Activated CD4-positive, alpha-beta T cell treated with anti-CD3 and anti-CD28 coated beads, Interleukin-2, amount 50 U/mL, for 48 hours (primary cell): ENCODE measurements around the gene GPR27.
A peak's percentile ranks its signal among the peaks of the same experiment; 100 is the strongest.

ENCODE experiments used
- DNase-seq, 2 experiments: peaks; one replicate each; pipeline ENCODE4 v3.0.0-alpha.2; 2020

The GPR27 gene

GRCh38 chr3:71734881-71735280 is 18.8 kb upstream of the GPR27 start:
- no peak for DNase-seq

DNA sequence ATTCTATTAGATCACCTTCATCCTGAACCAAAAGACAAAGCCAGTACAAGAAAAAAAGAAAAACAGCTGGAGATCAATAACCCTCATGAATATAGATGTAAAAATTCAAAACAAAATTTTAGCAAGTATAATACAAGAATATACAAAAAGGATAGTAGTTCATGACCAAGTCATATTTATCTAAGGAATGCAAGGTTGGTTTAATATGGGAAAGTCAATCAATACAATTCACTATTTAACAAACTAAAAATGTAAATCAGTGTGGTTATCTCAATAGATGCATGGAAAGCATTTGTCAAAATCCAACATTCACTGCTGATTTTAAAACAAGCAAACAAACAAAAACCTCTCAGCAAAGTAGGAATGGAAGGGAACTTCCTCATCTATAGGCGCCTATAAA is 11.0 kb upstream of the GPR27 start:
- no peak for DNase-seq

GRCh38 chr3:71744738-71745137 is 8.9 kb upstream of the GPR27 start:
- no peak for DNase-seq

- no peak for DNase-seq
These were observed 2.1 kb upstream of the GPR27 start for GRCh38 chr3:71751602-71752001.

DNA sequence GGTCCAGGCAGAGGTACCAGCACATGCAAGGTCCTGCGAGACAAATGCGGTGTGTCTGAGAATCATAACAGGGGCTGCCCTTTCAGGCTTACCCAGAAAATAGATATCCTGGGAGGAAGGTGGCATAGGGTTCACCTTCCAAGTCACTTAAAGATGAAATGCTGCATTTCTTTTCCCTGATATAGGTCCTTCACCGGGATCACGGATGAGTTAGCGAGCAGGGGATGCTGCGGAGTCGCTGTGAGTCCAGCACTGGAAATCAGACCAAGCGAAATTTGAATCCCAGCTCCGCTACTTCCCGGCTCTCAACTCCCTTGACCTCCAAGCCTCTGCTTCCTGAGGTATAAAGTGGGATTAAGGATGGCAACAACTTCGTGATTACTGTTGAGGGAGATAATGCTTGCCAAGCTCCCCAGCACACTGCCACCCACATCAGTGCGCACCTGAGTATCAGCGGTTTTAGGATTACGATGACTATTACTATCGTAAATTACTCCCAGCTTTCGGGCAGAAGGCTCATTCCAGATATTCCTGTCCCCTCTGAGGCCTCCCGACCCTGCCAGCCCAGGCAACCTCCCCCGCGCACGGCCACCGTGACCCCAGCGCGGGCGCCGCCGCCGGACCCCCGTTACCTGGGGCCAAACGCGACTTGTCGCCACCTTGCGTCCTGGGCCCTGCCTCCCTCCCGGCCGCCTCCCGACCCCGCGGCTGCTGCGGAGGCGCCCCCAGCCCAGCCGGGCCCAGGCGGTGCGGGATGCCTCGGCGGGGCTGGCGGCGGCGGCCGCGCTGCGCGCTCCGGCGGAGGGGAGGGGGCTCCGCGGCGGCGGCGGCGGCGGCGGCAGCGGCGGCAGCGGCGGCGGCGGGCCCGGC is 589 bp upstream of the GPR27 start:
- no peak for DNase-seq

- DNase-seq, result no peak
These were observed 1.1 kb downstream of the GPR27 start for GRCh38 chr3:71754610-71755253.

- DNase-seq, result no peak
These were observed 4.4 kb downstream of the GPR27 start for GRCh38 chr3:71758091-71758490.

- no peak for DNase-seq
These were observed 5.7 kb downstream of the GPR27 start for GRCh38 chr3:71759401-71759800.

GRCh38 chr3:71760140-71760539 is 6.5 kb downstream of the GPR27 start:
- DNase-seq, result no peak

- no peak for DNase-seq
These were observed 9.8 kb downstream of the GPR27 start for GRCh38 chr3:71763426-71763825.

GRCh38 chr3:71771126-71771525 is 17.5 kb downstream of the GPR27 start:
- no peak for DNase-seq

- no peak for DNase-seq
These were observed 18.2 kb downstream of the GPR27 start for GRCh38 chr3:71771884-71772283.

GRCh38 chr3:71776538-71776937 is 22.9 kb downstream of the GPR27 start:
- no peak for DNase-seq

DNA sequence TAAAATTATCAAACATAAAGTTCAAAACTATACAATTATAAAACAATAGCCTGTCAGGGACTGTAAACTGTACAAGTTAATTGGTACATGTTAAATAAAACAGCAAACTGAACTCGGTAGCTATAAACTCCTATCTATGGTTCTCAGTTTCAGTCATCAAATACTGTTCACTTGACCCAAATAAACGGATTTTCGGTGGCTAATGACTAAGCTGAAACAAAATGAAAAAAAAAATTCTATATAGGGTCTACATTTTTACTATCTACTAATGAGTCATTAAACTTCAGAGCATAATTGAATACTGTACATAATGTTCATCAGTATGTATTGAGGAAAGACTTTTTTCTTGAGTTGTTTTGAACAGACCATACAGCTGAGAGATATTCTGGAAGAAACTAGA is 24.7 kb downstream of the GPR27 start:
- no peak for DNase-seq

DNA sequence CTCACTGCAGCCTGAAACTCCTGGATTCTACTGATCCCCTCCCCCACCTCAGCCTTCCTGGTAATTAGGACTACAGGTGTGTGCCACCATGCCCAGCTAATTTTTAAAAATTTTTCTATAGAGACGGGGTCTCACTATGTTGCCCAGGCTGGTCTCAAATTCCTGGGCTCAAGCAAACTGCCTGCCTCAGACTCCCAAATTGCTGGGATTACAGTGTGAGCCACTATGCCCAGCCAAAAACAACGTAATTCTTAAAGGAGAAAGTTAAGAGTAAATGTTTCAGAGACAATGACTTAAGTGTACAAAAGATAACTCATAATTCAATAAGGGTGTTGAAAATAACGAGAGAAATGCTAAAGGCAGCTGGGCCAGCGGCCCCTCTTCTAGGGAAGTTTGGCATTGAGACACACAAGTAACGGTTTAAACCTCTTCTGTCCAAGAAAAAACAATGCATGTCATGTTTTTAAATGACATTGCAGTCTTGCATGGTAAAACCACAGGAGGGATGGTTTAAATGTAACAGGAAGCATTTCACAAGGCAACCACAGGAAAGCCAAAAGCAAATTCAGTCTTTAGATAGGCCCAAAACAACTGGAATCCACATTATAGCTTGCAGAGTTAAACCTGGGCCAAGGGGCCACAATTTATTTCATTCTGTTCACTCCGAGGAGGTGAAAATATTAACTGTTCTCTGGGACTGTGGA is 26.2 kb downstream of the GPR27 start:
- no peak for DNase-seq

- no peak for DNase-seq
These were observed 26.8 kb downstream of the GPR27 start for GRCh38 chr3:71780430-71780829.

- no peak for DNase-seq
These were observed 29.5 kb downstream of the GPR27 start for GRCh38 chr3:71783152-71783551.

DNA sequence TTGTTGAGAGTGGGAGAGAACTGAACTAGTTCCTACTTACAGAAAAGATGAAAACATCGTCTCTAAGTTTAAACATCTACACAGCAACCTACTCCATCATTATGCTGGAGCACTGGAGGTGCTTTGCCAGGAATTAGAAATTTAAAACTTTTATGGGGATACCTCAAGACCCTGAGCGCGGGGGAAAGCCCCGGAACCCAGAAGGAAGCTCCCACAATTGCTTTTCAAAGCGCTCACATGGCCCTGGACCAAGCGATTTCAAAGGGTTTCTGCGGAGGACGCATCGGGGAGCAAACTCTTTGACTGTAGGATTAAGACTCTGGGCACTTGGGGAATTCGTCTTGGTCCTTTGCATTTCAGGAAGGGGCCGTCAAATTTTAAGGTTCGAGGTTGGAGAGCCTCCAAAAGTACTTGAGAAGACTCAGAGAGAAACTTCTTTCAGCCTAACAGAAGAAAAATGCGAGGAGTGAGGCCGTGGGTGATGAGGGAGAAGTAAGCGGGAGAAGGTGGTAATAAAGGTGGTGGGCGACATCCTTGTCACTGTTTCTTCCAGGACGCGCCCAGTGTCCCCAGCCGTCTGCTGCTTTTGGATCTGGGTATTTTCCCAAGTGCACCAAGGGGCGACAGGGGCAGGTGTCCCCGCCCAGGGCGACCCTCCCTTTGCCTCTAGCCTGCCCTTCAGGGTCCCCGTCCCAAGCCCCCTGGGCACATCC is 30.7 kb downstream of the GPR27 start:
- DNase-seq, result peak in 1 of 2 experiments; percentile 9

GRCh38 chr3:71784914-71785531 is 31.4 kb downstream of the GPR27 start, which contains the start of gene PROK2:
PROK2 (minus strand) TSS chr3:71785148; CDS start chr3:71785052, 96 bp downstream.
- DNase-seq, result peak; percentile 44 to 55

GRCh38 chr3:71785532-71786216 is 32.0 kb downstream of the GPR27 start:
- DNase-seq, result no peak

GRCh38 chr3:71786217-71786549 is 32.5 kb downstream of the GPR27 start:
- DNase-seq, result no peak

GRCh38 chr3:71786551-71786950 is 32.9 kb downstream of the GPR27 start:
- DNase-seq, result no peak
